Left ventricle myocardium inferior (tissue), 1 donor: ENCODE data around the gene TWSG1. TPM values are rescaled to one million over a fixed set of nuclear protein-coding genes. Genes with fewer than 3 reads are reported as not detected.

Experiments
- DNase-seq: peaks from one replicate; pipeline ENCODE4 v3.0.0-alpha.2; 2020
- H3K27ac ChIP-seq: fragments of 200-600 bp; replicated peaks from 2 replicates; pipeline ENCODE4 v1.8.0; 2021
- H3K27me3 ChIP-seq: fragments of 200-600 bp; 2 replicates; pipeline ENCODE4 v1.8.0; 2021; ENCODE audit warnings: low read depth
- H3K36me3 ChIP-seq: fragments of 200-600 bp; 2 replicates; pipeline ENCODE4 v1.8.0; 2021
- H3K4me1 ChIP-seq: fragments of 200-600 bp; 2 replicates; pipeline ENCODE4 v1.8.0; 2021
- H3K4me3 ChIP-seq: fragments of 200-600 bp; 2 replicates; pipeline ENCODE4 v1.8.0; 2021; ENCODE audit warnings: mild to moderate bottlenecking, moderate library complexity
- H3K9me3 ChIP-seq: fragments of 200-600 bp; replicated peaks from 2 replicates; pipeline ENCODE4 v1.8.0; 2021
- intact Hi-C: fragments of 100-400 bp; cut with micrococcal nuclease; formaldehyde crosslinking; loops from one replicate; pipeline ENCODE4 v1.11.0; 2022
- total RNA-seq: library from RNA; stranded (reverse); fragmentation: NEBNext Ultra II Directional; extraction: Animal tissue kit (Norgen Biotek cat#: 25700); gene quantifications from one replicate; pipeline ENCODE4 v1.2.1, GENCODE V29; 2021
- TF ChIP-seq, protein P1 (sequence below): fragments of 200-600 bp; IDR thresholded peaks from 2 replicates; pipeline ENCODE4 v1.8.0; 2021; ENCODE audit warnings: antibody characterized with exemption, mild to moderate bottlenecking, borderline replicate concordance
- donor health status: DM: no; HTN: yes; CAD: no; lungs with severe emphysema.

The TWSG1 gene
- total RNA-seq, 1 donor from 2014 or later = 12.1 TPM

DNA sequence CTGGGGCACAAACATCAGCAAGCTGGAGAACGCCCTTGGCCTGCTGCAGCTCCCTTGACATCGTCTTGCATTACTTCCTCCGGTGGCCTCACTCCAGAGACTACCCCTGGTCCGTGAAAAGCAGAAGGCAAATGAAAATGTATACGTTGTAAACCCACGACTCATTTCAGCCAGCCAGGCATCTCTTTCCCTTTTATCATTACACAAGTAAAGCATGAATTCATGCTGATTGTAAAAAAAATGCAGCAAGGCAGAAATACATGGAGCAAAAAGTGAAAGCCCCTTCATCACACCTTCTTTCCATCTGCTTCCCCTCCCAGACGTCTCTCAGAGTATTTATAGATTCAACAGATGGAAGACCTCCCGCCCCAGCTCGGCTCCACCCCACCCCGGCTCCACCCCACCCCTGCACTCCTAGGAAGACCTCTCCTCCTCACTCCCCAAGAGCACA, 99.1 kb downstream of the TWSG1 start:
- H3K4me3 ChIP-seq = peak overlapping the region; percentile 21
- no peaks in the 10 kb centered on the region for H3K9me3 ChIP-seq

GRCh38 chr18:9434122-9434701, 99.6 kb downstream of the TWSG1 start:
- H3K4me1 ChIP-seq = peaks cover 17% of the 10 kb centered on the region
- H3K9me3 ChIP-seq = no peaks in the 10 kb centered on the region
- no peaks in the 10 kb centered on the region for H3K36me3 ChIP-seq
- no peak for DNase-seq
- intact Hi-C loops = no loop called here
- peak overlapping the region; percentile 23 for H3K27ac ChIP-seq
- H3K27me3 ChIP-seq = no peaks in the 10 kb centered on the region
- peak overlapping the region; percentile 21 for H3K4me3 ChIP-seq
- TF ChIP-seq, protein P1, sequence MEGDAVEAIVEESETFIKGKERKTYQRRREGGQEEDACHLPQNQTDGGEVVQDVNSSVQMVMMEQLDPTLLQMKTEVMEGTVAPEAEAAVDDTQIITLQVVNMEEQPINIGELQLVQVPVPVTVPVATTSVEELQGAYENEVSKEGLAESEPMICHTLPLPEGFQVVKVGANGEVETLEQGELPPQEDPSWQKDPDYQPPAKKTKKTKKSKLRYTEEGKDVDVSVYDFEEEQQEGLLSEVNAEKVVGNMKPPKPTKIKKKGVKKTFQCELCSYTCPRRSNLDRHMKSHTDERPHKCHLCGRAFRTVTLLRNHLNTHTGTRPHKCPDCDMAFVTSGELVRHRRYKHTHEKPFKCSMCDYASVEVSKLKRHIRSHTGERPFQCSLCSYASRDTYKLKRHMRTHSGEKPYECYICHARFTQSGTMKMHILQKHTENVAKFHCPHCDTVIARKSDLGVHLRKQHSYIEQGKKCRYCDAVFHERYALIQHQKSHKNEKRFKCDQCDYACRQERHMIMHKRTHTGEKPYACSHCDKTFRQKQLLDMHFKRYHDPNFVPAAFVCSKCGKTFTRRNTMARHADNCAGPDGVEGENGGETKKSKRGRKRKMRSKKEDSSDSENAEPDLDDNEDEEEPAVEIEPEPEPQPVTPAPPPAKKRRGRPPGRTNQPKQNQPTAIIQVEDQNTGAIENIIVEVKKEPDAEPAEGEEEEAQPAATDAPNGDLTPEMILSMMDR = no peak

More for the DNA sequence above, 99.1 kb downstream of the TWSG1 start:
- H3K4me1 ChIP-seq = peaks cover 17% of the 10 kb centered on the region
- no peaks in the 10 kb centered on the region for H3K36me3 ChIP-seq
- TF ChIP-seq, protein P1 = no peak
- no peak for DNase-seq
- no peaks in the 10 kb centered on the region for H3K27me3 ChIP-seq
- intact Hi-C loops = no loop called here
- H3K27ac ChIP-seq = peak overlapping the region; percentile 23

DNA sequence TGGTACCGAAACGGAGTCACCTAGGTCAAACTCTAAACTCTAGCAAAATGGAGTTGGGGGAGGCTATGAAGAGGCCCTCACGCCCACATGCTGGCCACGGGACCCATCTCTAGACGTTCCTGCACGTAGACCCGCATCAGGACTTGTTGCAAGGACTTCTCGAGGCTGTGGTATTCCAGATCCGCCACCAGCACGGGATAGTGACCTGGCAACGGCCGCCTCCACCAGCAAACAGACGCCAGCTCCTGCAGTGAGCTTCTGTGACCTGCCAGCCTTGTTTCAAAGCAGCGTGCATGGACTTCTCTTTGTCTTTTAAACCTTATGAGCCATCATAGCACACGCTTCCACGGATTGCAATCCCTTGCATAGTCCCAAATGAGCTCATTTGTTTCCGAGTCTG, 100.5 kb downstream of the TWSG1 start:
- intact Hi-C loops = no loop called here
- TF ChIP-seq, protein P1 = no peak

GRCh38 chr18:9436206-9436929, 101.8 kb downstream of the TWSG1 start:
- peaks cover 17% of the 10 kb centered on the region for H3K4me1 ChIP-seq
- DNase-seq = no peak
- H3K4me3 ChIP-seq = no peak overlapping the region
- H3K9me3 ChIP-seq = no peaks in the 10 kb centered on the region
- peak overlapping the region; percentile 34 for H3K27ac ChIP-seq
- intact Hi-C loops = no loop called here
- H3K36me3 ChIP-seq = no peaks in the 10 kb centered on the region
- no peaks in the 10 kb centered on the region for H3K27me3 ChIP-seq
- TF ChIP-seq, protein P1 = no peak

More for the DNA sequence above, 100.5 kb downstream of the TWSG1 start:
- DNase-seq = no peak
- Histone ChIP-seq H3K27ac (no peak overlapping the region), H3K4me1 (peaks cover 17% of the 10 kb centered on the region), H3K36me3 (no peaks in the 10 kb centered on the region), H3K9me3 (no peaks in the 10 kb centered on the region), H3K4me3 (no peak overlapping the region), H3K27me3 (no peaks in the 10 kb centered on the region)

GRCh38 chr18:9437021-9437437, 102.5 kb downstream of the TWSG1 start:
- DNase-seq = no peak
- peak overlapping the region; percentile 34 for H3K27ac ChIP-seq
- no peaks in the 10 kb centered on the region for H3K36me3 ChIP-seq
- H3K4me1 ChIP-seq = peaks cover 17% of the 10 kb centered on the region
- intact Hi-C loops = no loop called here
- TF ChIP-seq, protein P1 = no peak
- H3K9me3 ChIP-seq = no peaks in the 10 kb centered on the region
- H3K27me3 ChIP-seq = no peaks in the 10 kb centered on the region
- H3K4me3 ChIP-seq = no peak overlapping the region
